ENCODE measurements around the gene SPDYE3. TPM values are rescaled to one million over a fixed set of nuclear protein-coding genes. Genes with fewer than 3 reads are reported as not detected.
A peak's percentile ranks its signal among the peaks of the same experiment; 100 is the strongest.
"Not testable (repeated sequence)": the region's sequence is repeated elsewhere in the genome, so short reads cannot be mapped to it uniquely, and the experiment has no call there.

SPDYE3 gene
- polyA plus RNA-seq, 1 donor from 2014 or later: 9.9 TPM

- H3K27ac Mint-ChIP-seq: peak overlapping the region; percentile 85 to 98 (median 97)
- peak overlapping the region; percentile 89 to 99 (median 94) for H3K4me3 Mint-ChIP-seq
- not testable (repeated sequence) for H3K9me3 Mint-ChIP-seq, H3K36me3 Mint-ChIP-seq, H3K27me3 Mint-ChIP-seq
- H3K4me1 Mint-ChIP-seq: peaks cover 9 to 15% (median 9%) of the 10 kb centered on the region in 3 donors
These were observed 28.3 kb downstream of the SPDYE3 start for GRCh38 chr7:100335566-100336466.

GRCh38 chr7:100338083-100338696 is 30.7 kb downstream of the SPDYE3 start:
- H3K4me3 Mint-ChIP-seq: peak overlapping the region in 2 of 4 donors; percentile 63 to 83
- peaks cover 13 to 18% (median 16%) of the 10 kb centered on the region in 3 donors for H3K4me1 Mint-ChIP-seq
- H3K36me3 Mint-ChIP-seq, H3K9me3 Mint-ChIP-seq, H3K27me3 Mint-ChIP-seq: not testable (repeated sequence)
- H3K27ac Mint-ChIP-seq: peak overlapping the region in 1 of 3 donors; percentile 82

- Mint-ChIP-seq H3K4me1 (peaks cover 4 to 23% (median 23%) of the 10 kb centered on the region in 3 donors), H3K4me3 (peak overlapping the region in 1 of 4 donors; percentile 77), H3K27ac (peak overlapping the region; percentile 73 to 90 (median 88))
- H3K27me3 Mint-ChIP-seq, H3K36me3 Mint-ChIP-seq, H3K9me3 Mint-ChIP-seq: not testable (repeated sequence)
These were observed 33.8 kb downstream of the SPDYE3 start for GRCh38 chr7:100341286-100341685.

GRCh38 chr7:100342765-100343164 is 35.3 kb downstream of the SPDYE3 start:
- peaks cover 4 to 19% (median 19%) of the 10 kb centered on the region in 3 donors for H3K4me1 Mint-ChIP-seq
- H3K27me3 Mint-ChIP-seq: no peaks in the 10 kb centered on the region
- H3K27ac Mint-ChIP-seq: peak overlapping the region; percentile 39 to 90 (median 45)
- no peaks in the 10 kb centered on the region for H3K9me3 Mint-ChIP-seq
- peak overlapping the region in 3 of 4 donors; percentile 30 to 77 (median 72) for H3K4me3 Mint-ChIP-seq
- H3K36me3 Mint-ChIP-seq: peaks cover 2% of the 10 kb centered on the region

GRCh38 chr7:100344124-100344559 is 36.6 kb downstream of the SPDYE3 start:
- Mint-ChIP-seq H3K27ac (peak overlapping the region; percentile 78 to 99 (median 98)), H3K4me3 (peak overlapping the region in 3 of 4 donors; percentile 45 to 85 (median 80)), H3K4me1 (peaks cover 4 to 21% (median 15%) of the 10 kb centered on the region in 3 donors)
- H3K36me3 Mint-ChIP-seq, H3K9me3 Mint-ChIP-seq, H3K27me3 Mint-ChIP-seq: not testable (repeated sequence)

- not testable (repeated sequence) for H3K27me3 Mint-ChIP-seq
These were observed 37.2 kb downstream of the SPDYE3 start for GRCh38 chr7:100344560-100345287.

GRCh38 chr7:100345288-100345672 is 37.8 kb downstream of the SPDYE3 start:
- H3K4me3 Mint-ChIP-seq: peak overlapping the region in 3 of 4 donors; percentile 45 to 80 (median 60)
- H3K9me3 Mint-ChIP-seq, H3K36me3 Mint-ChIP-seq, H3K27me3 Mint-ChIP-seq: not testable (repeated sequence)
- peaks cover 4 to 21% (median 13%) of the 10 kb centered on the region in 3 donors for H3K4me1 Mint-ChIP-seq
- H3K27ac Mint-ChIP-seq: peak overlapping the region; percentile 78 to 99 (median 98)

More at GRCh38 chr7:100344560-100345287, 37.2 kb downstream of the SPDYE3 start:
- peaks cover 4 to 21% (median 15%) of the 10 kb centered on the region in 3 donors for H3K4me1 Mint-ChIP-seq
- H3K36me3 Mint-ChIP-seq, H3K9me3 Mint-ChIP-seq: not testable (repeated sequence)
- peak overlapping the region; percentile 78 to 99 (median 98) for H3K27ac Mint-ChIP-seq
- H3K4me3 Mint-ChIP-seq: peak overlapping the region; percentile 45 to 85 (median 66)

GRCh38 chr7:100346921-100347320 is 39.4 kb downstream of the SPDYE3 start:
- H3K36me3 Mint-ChIP-seq: peaks cover under 1% of the 10 kb centered on the region
- H3K4me3 Mint-ChIP-seq: no peak overlapping the region
- H3K27me3 Mint-ChIP-seq: no peaks in the 10 kb centered on the region
- no peaks in the 10 kb centered on the region for H3K9me3 Mint-ChIP-seq
- H3K4me1 Mint-ChIP-seq: peaks cover 0 to 18% (median 17%) of the 10 kb centered on the region in 3 donors
- peak overlapping the region in 1 of 3 donors; percentile 73 for H3K27ac Mint-ChIP-seq

GRCh38 chr7:100348805-100349204 is 41.3 kb downstream of the SPDYE3 start:
- no peaks in the 10 kb centered on the region for H3K27me3 Mint-ChIP-seq
- no peak overlapping the region for H3K4me3 Mint-ChIP-seq
- no peaks in the 10 kb centered on the region for H3K36me3 Mint-ChIP-seq
- H3K9me3 Mint-ChIP-seq: no peaks in the 10 kb centered on the region
- no peak overlapping the region for H3K27ac Mint-ChIP-seq
- peaks cover 0 to 15% (median 12%) of the 10 kb centered on the region in 3 donors for H3K4me1 Mint-ChIP-seq

GRCh38 chr7:100349757-100350156 is 42.3 kb downstream of the SPDYE3 start:
- Mint-ChIP-seq H3K27ac (peak overlapping the region in 1 of 3 donors; percentile 58), H3K4me3 (no peak overlapping the region), H3K9me3 (no peaks in the 10 kb centered on the region), H3K27me3 (no peaks in the 10 kb centered on the region), H3K36me3 (no peaks in the 10 kb centered on the region), H3K4me1 (peaks cover 0 to 7% (median 6%) of the 10 kb centered on the region in 3 donors)

GRCh38 chr7:100351657-100352058 is 44.2 kb downstream of the SPDYE3 start:
- H3K9me3 Mint-ChIP-seq: no peaks in the 10 kb centered on the region
- H3K27me3 Mint-ChIP-seq: no peaks in the 10 kb centered on the region
- peak overlapping the region in 1 of 4 donors; percentile 70 for H3K4me3 Mint-ChIP-seq
- H3K4me1 Mint-ChIP-seq: peaks cover 0 to 4% (median 4%) of the 10 kb centered on the region in 3 donors
- H3K36me3 Mint-ChIP-seq: no peaks in the 10 kb centered on the region
- peak overlapping the region in 1 of 3 donors; percentile 35 for H3K27ac Mint-ChIP-seq

GRCh38 chr7:100352230-100352781 is 44.8 kb downstream of the SPDYE3 start:
- H3K27ac Mint-ChIP-seq, H3K4me3 Mint-ChIP-seq, H3K4me1 Mint-ChIP-seq, H3K9me3 Mint-ChIP-seq, H3K27me3 Mint-ChIP-seq, H3K36me3 Mint-ChIP-seq: not testable (repeated sequence)

GRCh38 chr7:100352984-100353684 is 45.6 kb downstream of the SPDYE3 start:
- H3K27ac Mint-ChIP-seq: peak overlapping the region; percentile 41 to 86 (median 53)
- no peaks in the 10 kb centered on the region for H3K36me3 Mint-ChIP-seq
- H3K27me3 Mint-ChIP-seq: no peaks in the 10 kb centered on the region
- peaks cover 0 to 4% (median 4%) of the 10 kb centered on the region in 3 donors for H3K4me1 Mint-ChIP-seq
- H3K4me3 Mint-ChIP-seq: peak overlapping the region in 2 of 4 donors; percentile 27 to 34
- no peaks in the 10 kb centered on the region for H3K9me3 Mint-ChIP-seq
